GM12878 (cell line): Measurements from ENCODE around the gene RENBP. TPM values are rescaled to one million over a fixed set of nuclear protein-coding genes. Genes with fewer than 3 reads are reported as not detected.

Source experiments
- BCLAF1 ChIP-seq: fragments of 450-650 bp; IDR thresholded peaks from 2 replicates; pipeline ENCODE4 v1.6.1; 2017; ENCODE audit warnings: antibody characterized with exemption, mild to moderate bottlenecking, moderate library complexity
- BRCA1 ChIP-seq: IDR thresholded peaks from 2 replicates; pipeline ENCODE4 v1.6.1; 2011; ENCODE audit warnings: low read depth, low read length, improper control_type of control experiment
- CBX5 ChIP-seq: sonication (generic); IDR thresholded peaks from 2 replicates; pipeline ENCODE4 v1.6.1; 2016; ENCODE audit warnings: low read depth, moderate library complexity, mild to moderate bottlenecking, inconsistent platforms
- YBX1 ChIP-seq: fragments of 450-650 bp; IDR thresholded peaks from 2 replicates; pipeline ENCODE4 v1.6.1; 2016; ENCODE audit warnings: antibody characterized with exemption
- polyA plus RNA-seq, 11 experiments: library from polyadenylated mRNA; depleted of rRNA in 4 of 11; unstranded in 6 of 11; stranded (reverse) in 5 of 11; fragments of >200 nt; fragmentation: Nextera tagmentation in 4 of 11; fragmentation: Illumina TruSeq in 1 of 11; extraction: Ambion mirVana in 4 of 11; extraction: Trizol in 1 of 11; gene quantifications; 1 replicate in 1 of 11; 2 replicates in 10 of 11; pipeline versions ENCODE4 v1.2.1 to v1.2.3, GENCODE V29; 2011 to 2016; ENCODE audit warnings: inconsistent platforms in 2 of 11, missing spikeins in 2 of 11, low read depth in 1 of 11
- total RNA-seq, 4 experiments: library from RNA; depleted of rRNA in 3 of 4; stranded (reverse); fragments of >200 nt in 3 of 4; fragmentation: Illumina TruSeq in 1 of 4; extraction: Trizol in 1 of 4; gene quantifications; 2 replicates each; pipeline versions ENCODE4 v1.2.1 to v1.2.3, GENCODE V29; 2013 to 2021
- TF ChIP-seq, protein P1 (sequence below): fragments of 450-650 bp; IDR thresholded peaks from 2 replicates; pipeline ENCODE4 v1.6.1; 2017; ENCODE audit warnings: low read depth, mild to moderate bottlenecking, moderate library complexity

RENBP gene
- total and polyA plus RNA-seq, 10 of the 15 experiments (the other 5 are each of a cell fraction or from before 2014, with no cell fraction given) = 0.36 to 4.9 (median 1.8) TPM; not detected in 3

DNA sequence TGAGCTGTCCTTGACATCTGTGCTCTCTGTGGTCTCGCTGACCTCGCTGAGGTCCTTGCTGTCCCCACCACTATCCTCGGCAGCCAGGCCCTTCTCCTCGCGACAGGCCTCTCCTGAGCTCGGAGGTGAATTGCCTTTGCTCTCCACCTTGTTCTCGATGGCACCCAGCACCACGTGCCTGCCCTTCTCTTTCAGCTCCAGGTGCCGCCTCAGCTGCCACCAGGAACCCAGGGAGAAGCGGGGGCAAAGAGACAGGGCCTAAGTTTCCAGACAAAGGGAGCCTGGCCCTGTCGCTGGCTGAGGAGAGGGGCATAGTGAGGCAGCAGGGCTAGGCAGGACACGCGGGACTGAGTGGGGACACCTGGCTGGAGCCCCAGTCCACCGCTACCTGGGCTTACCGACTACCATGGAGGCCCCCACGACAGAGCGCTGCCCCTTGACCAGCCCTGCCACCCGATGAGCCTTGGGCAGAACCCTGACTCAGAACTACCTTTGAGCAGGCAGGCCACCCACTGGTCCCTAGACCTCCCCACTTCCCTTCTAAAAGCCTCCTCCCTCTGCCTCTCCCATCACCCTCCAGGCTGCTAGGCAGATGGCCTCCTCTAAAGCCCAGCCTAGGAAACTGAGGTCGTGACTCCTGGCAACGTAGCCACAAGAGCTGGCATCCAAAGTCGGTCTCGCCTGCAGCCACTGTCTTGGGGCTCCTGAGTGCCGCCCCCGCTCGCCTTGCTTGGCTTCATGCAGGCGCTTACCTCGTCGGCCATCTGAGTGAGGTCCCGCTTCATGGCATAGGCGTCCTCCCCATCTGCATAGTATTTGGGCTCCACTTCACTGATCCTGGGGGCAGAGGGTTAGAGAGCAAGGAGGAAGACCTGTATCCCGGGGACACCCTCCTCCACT lies 14.2 kb downstream of the RENBP start (continued):
- no peak for TF ChIP-seq YBX1
- no peak for TF ChIP-seq BRCA1
- TF ChIP-seq BCLAF1 = no peak
- TF ChIP-seq CBX5 = no peak
- TF ChIP-seq, protein P1, sequence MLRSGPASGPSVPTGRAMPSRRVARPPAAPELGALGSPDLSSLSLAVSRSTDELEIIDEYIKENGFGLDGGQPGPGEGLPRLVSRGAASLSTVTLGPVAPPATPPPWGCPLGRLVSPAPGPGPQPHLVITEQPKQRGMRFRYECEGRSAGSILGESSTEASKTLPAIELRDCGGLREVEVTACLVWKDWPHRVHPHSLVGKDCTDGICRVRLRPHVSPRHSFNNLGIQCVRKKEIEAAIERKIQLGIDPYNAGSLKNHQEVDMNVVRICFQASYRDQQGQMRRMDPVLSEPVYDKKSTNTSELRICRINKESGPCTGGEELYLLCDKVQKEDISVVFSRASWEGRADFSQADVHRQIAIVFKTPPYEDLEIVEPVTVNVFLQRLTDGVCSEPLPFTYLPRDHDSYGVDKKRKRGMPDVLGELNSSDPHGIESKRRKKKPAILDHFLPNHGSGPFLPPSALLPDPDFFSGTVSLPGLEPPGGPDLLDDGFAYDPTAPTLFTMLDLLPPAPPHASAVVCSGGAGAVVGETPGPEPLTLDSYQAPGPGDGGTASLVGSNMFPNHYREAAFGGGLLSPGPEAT = no peak
